Transverse colon (tissue), 4 donors: ENCODE data around the gene HNRNPF.

Experiments used
- CTCF ChIP-seq, 5 experiments: fragments of 200-600 bp in 3 of 5; fragments of 450-650 bp in 2 of 5; sonication (generic) in 3 of 5; IDR thresholded peaks; 1 replicate in 2 of 5; 2 replicates in 3 of 5; pipeline ENCODE4 v1.5.1; 2016 to 2017; ENCODE audit warnings: antibody characterized with exemption in 5 of 5, inconsistent platforms in 3 of 5, mild to moderate bottlenecking in 2 of 5, moderate library complexity in 1 of 5
- EP300 ChIP-seq: sonication (generic); formaldehyde crosslinking; IDR thresholded peaks from one replicate; pipeline ENCODE4 v1.6.1; 2017; ENCODE audit warnings: antibody characterized with exemption, low read depth
- POLR2AphosphoS5 ChIP-seq, 3 donors: sonication (generic); formaldehyde crosslinking; IDR thresholded peaks; one replicate each; pipeline ENCODE4 v1.6.1; 2016; ENCODE audit warnings: antibody characterized with exemption in 3 of 3

- TF ChIP-seq POLR2AphosphoS5 (IDR thresholded peaks at IDR 0.05) (peak in 2 of 3 donors; percentile 5 to 57), CTCF (IDR thresholded peaks at IDR 0.05) (no peak), EP300 (no peak)
These were observed 12.7 kb downstream of the HNRNPF start for GRCh38 chr10:43396061-43396927.
